HL-60/S4 treated with retinoic acid at 250 ng/mL for 4 days and 3 days (cell line): ENCODE data around the gene GNAI3.
"Not testable (repeated sequence)": the region's sequence is repeated elsewhere in the genome, so short reads cannot be mapped to it uniquely, and the experiment has no call there.

Experiments used
- in situ Hi-C: fragments of 300-500 bp; cut with MboI; formaldehyde crosslinking; loops from 2 replicates; pipeline ENCODE4 v1.7.0; 2022; ENCODE audit warnings: low sequenced_read_pairs

GNAI3 gene

DNA sequence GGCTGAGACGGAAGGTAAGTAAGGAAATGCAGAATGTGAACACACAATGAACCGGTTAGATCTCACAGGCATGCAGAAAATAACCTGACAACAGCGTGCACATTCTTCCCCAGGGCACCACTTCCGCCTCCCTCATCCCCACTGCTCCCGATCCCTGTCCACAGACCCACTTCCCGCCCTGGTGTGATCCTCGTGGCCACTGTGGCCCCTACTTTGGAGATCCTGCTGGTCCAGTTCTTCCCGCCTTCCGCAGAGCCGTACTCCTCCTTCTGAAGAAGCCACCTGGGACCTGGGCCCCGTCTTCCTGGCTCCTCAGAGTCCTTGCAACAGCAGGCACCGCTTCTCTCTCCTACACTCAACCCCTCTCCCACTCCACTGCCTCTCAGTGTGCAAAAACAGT lies 106.1 kb downstream of the GNAI3 start:
- in situ Hi-C loops, result loop anchor here (5.0 to 10.0 kb wide), 2 partner anchors 118 to 330 kb away; partner anchors contain the start of gene AHCYL1

DNA sequence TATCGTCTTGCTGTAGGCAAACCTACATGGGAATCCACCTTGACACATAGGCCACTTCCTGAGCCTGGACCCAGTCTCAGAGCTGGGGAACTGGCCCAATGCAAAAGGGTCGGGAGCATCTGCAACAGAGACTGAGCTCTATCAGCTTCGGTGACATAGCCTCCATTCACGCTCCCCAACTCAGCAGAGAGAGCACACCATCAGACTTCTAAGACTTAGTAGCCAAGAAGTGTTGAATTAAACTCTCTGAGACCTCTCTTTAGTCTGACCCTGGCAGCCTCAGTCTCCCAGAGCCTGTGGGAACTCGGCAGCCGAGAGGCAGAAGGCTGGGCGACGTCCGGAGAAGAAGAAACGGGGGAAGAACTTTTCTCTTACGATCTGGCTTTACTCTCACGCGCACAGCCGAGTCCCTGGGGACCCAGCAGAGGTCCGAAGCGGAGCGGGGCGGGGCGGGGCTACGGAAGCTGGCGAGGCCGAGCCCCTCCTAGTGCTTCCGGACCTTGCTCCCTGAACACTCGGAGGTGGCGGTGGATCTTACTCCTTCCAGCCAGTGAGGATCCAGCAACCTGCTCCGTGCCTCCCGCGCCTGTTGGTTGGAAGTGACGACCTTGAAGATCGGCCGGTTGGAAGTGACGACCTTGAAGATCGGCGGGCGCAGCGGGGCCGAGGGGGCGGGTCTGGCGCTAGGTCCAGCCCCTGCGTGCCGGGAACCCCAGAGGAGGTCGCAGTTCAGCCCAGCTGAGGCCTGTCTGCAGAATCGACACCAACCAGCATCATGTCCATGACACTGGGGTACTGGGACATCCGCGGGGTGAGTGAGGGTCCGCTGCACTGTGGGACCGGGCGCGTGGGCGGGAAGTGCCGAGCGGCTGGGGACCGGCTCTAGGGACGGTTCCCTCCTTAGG lies 107.5 kb downstream of the GNAI3 start, which contains the start of gene GSTM4:
Gene GSTM4 (plus strand): TSS at position 485 of the 905 bp plus-strand sequence. CDS start 291 bp downstream, at position 776.
- in situ Hi-C loops, result loop anchor here (10.0 kb wide), 1 partner anchor 329 kb away; the partner anchor contains the start of gene AHCYL1

DNA sequence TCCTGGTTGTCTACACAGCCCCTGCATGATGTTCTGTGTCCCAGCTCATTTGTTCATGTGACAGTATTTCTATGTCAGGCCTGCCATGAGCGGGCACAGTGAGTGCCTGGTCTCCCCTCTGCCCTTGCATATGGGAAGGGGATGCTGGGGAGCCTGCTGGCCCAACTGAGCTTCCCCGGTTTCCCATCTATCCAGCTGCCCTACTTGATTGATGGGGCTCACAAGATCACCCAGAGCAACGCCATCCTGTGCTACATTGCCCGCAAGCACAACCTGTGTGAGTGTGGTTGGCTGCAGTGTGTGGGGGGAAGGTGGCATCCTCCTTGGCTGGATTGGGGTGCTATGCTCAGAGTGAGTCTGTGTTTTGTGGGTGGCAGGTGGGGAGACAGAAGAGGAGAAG lies 109.0 kb downstream of the GNAI3 start:
- in situ Hi-C loops, result loop anchor here (10.0 kb wide), 1 partner anchor 327 kb away; the partner anchor contains the start of gene AHCYL1

DNA sequence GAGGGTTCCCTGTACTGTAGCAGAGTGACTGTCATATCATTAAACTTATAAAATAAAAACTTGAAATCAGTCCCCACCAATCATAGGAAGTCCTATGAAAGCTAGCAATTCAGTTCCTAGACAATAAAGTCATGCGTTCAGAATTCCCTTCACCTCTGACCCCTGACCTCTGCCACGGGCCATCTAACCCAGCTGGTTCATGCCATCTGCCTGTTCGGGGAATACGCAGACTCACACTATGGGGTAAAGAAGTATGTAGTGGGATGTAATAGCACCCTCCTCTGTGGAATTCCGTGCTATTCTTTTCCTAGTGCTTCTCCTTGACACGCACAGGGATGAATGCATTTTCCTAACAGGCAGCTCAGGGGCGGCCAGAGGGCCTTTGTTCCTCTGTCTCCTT lies 109.6 kb downstream of the GNAI3 start:
- in situ Hi-C loops, result loop anchor here (10.0 kb wide), 1 partner anchor 327 kb away; the partner anchor contains the start of gene AHCYL1

DNA sequence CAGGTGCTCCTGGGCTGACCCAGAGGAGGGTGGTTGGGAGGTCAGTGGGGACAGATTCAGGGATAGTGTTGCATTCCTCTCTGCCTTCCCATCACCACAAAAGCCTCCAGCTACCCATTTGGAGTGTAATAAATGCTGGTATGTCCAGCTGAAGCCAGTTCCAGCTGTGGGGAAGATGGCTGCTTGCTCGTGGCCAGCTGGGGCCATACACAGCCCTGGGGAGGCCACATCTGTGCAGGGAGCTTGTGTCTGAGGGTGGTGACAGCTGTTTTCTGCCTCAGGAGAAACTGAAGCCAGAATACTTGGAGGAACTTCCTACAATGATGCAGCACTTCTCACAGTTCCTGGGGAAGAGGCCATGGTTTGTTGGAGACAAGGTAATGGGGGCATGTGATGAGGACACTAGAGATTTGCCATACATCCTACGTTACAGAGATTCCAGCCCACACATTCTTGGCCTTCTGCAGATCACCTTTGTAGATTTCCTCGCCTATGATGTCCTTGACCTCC lies 110.2 kb downstream of the GNAI3 start:
- in situ Hi-C loops, result loop anchor here (10.0 kb wide), 1 partner anchor 326 kb away; the partner anchor contains the start of gene AHCYL1

DNA sequence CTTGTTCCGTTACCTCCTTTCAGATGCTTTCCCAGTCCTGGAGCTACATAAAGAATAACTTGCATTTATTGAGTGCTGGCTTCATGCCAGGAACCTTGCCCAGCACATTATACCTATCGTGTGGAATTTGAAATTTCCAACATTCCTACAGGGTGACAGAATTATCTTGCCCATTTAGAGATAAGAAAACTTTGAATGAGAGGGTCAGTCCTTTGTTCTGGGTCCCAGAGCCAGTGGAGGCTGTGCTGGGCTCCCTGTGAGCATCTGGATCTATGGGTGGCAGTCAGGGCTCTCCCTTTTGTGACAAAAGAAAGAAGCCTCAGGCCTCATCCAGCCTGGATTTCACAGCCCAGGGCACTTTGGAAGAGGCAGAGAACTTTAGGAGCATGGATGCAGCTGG lies 110.7 kb downstream of the GNAI3 start:
- in situ Hi-C loops, result loop anchor here (10.0 kb wide), 1 partner anchor 326 kb away; the partner anchor contains the start of gene AHCYL1

DNA sequence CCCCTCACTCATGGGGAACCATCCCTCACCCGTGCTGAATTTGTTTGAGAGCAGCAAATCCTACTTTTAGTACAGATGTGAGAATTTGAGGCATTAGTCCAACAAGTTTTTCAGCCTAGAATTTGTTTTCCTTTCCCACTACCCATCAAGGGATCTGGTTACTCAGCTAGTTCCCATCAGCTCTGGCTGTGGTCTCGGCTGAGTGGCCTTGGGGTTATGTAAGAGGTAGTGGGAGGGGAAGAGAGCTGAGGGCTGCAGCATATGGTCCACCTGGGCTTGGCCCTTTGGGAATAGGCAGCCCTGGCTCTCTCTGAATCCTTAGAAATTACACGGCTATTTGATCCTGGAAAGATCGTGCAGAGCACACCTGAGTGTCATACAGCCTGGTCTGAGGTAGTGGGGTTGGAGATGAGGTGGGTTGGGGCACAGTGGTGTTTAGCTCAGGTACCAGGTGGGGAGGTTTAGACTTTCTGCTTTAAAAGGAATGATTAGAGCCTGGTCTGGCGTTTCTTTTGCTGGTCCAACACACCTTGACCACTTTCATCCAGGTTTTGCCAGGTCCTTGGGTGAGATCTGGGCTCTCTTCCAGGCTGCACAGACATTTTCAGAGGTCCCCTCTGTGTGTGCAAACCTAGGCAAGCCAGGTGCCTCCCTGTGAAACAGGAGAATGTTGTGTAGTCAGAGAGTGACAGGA lies 111.7 kb downstream of the GNAI3 start:
- in situ Hi-C loops, result loop anchor here (10.0 kb wide), 1 partner anchor 325 kb away; the partner anchor contains the start of gene AHCYL1

DNA sequence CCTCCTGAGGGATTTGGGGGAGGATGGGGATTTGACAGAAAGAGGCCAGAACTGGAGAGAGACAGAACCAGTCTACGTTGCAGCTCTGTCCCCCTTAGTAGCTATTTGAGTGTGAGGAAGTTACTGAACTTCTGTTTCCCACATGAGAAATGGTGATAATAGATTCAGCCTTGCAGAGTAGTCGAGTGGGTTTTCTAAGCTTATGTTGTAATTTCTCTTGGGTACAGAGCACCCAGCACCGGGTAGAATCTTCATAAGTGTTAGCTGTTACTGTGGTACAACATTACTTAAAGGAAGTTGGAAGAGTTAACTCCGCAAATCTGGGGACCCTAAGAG lies 112.2 kb downstream of the GNAI3 start:
- in situ Hi-C loops, result not testable (repeated sequence)

DNA sequence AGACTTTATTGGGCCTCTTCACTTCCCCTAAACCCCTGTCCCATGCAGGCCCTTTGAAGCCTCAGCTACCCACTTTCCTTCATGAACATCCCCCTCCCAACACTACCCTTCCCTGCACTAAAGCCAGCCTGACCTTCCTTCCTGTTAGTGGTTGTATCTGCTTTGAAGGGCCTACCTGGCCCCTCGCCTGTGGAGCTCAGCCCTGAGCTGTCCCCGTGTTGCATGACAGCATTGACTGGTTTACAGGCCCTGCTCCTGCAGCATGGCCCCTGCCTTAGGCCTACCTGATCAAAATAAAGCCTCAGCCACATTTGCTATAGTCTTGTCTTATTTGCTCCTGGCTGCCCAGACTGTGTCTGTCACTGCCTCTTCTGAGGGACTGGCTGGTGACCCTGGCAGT lies 113.0 kb downstream of the GNAI3 start:
- in situ Hi-C loops, result no loop called here

DNA sequence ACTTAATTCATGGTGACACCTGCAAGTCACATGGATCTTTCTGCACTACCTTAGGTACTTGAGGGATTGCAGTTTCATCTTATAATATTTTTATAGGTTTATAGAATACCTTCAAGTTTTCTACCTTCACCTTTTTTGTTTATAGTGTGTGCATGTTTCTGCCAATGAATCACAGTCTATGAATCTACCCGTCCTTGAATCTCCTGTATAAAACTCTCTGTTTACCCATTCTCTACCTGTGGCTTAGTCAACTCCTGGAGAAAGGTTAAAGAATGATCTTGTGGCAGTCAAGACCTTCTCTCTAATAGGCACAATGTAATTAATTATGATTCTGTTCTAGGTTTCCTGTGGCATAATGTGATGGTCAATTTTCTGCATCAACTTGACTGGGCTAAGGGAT lies 116.3 kb downstream of the GNAI3 start:
- in situ Hi-C loops, result no loop called here

DNA sequence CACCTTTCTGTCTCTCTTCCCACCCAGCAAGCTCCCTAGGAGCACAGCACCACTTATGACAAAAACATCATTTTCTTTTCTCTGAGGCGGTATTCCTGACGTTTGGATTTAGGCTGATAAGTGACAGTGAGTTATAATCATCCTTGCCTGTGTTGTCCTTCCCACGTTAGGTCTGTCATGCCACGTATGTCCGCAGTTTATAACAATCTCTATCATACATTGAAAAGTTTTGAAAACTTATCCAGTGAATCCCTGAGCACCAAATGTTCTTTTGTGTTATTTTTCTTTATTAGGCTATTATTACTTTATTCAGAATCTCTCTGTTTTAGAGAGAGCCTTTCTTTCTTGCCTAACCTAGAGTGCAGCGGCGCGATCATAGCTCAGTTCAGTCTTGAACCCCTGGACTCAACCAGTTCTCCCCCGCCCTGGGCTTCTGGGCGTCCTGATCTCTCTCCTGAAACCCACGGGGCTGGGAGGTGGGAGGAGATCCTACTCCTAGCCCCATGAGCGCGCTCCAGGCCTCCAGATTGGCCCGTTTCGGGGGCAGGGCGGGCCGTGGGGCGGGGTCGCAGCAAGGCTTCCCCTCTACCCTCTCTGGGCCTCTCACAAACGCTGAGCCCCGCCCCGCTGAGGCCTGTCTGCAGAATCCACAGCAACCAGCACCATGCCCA lies 119.2 kb downstream of the GNAI3 start, which contains the start of gene GSTM2:
Gene GSTM2 (plus strand): TSS at position 606 of the 671 bp plus-strand sequence. CDS start 59 bp downstream, at position 665.
- in situ Hi-C loops, result no loop called here
